ENCODE results near the gene TIAM2. TPM values are rescaled to one million over a fixed set of nuclear protein-coding genes. Genes with fewer than 3 reads are reported as not detected.

TIAM2 gene
- total and polyA plus RNA-seq, 12 donors = 4.0 to 24.7 (median 8.8) TPM

DNA sequence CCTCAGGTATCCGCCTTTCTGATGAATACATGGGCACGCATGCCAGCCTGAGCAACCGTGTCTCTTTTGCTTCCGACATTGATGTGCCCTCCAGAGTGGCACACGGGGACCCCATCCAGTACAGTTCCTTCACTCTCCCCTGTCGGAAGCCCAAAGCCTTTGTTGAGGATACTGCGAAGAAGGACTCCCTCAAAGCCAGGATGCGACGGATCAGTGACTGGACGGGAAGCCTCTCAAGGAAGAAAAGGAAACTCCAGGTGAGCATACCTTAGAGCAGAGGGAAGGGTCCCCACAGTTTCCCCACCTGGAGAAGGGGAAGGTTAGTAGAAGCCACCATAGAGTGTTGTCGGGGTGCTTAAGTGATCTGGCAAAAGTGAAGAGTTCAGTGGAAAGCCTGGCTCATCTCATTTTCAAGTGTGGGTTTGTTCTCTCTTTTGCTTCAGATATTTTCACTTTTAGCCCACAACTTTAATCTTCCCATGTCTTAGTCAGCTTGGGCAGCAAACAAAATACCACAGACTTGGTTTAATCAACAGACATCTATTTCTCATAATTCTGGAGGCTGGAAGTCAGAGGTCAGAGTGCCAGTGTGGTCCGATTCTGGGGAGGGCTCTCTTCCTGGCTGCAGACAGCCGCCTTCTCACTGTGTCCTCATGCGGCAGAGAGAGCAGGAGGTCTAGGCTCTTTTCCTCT, 135.2 kb downstream of the TIAM2 start:
- Histone ChIP-seq H3K9me3 (replicated peaks in 1 of 3) (no peaks in the 10 kb centered on the region), H3K27me3 (no peaks in the 10 kb centered on the region), H3K4me1 (replicated peaks in 1 of 2) (peaks cover 3 to 4% of the 10 kb centered on the region in 2 donors), H3K36me3 (replicated peaks in 1 of 2) (no peaks in the 10 kb centered on the region), H3K4me3 (no peak overlapping the region), H3K27ac (no peak overlapping the region)
- DNase-seq = no peak
- intact Hi-C loops (cut with DNase I) = no loop called here
- WGBS, 4 donors = 91 to 97% (median 95%) methylated on average over 14 of the region's 14 CpGs
- TF ChIP-seq POLR2A (IDR thresholded peaks at IDR 0.05) = no peak
- TF ChIP-seq, protein P1, sequence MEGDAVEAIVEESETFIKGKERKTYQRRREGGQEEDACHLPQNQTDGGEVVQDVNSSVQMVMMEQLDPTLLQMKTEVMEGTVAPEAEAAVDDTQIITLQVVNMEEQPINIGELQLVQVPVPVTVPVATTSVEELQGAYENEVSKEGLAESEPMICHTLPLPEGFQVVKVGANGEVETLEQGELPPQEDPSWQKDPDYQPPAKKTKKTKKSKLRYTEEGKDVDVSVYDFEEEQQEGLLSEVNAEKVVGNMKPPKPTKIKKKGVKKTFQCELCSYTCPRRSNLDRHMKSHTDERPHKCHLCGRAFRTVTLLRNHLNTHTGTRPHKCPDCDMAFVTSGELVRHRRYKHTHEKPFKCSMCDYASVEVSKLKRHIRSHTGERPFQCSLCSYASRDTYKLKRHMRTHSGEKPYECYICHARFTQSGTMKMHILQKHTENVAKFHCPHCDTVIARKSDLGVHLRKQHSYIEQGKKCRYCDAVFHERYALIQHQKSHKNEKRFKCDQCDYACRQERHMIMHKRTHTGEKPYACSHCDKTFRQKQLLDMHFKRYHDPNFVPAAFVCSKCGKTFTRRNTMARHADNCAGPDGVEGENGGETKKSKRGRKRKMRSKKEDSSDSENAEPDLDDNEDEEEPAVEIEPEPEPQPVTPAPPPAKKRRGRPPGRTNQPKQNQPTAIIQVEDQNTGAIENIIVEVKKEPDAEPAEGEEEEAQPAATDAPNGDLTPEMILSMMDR (IDR thresholded peaks at IDR 0.05) = no peak

DNA sequence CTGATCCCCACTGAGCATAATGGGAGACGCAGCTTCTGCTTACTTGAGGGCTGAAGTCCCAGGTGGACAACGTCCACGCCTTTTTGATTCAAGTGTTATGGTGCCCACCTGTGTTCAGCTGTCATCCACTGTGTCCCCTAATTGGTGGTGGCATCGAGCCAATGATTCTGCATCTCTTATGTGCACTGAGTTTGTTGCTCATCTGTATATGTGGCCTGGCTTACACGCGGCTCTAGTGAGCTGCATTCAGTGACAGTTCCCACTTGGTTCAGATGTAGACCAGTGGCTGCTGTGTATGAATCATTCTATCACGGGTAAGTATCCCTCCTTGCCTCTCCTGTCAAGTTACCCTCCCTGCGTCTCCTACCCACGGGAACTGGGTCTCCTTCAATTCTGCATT, 137.5 kb downstream of the TIAM2 start:
- no peak for DNase-seq
- WGBS, 4 donors = 88 to 92% (median 89%) methylated on average over 9 of the region's 9 CpGs
- Histone ChIP-seq H3K4me1 (replicated peaks in 1 of 2) (no peaks in the 10 kb centered on the region), H3K9me3 (replicated peaks in 1 of 3) (no peaks in the 10 kb centered on the region), H3K36me3 (replicated peaks in 1 of 2) (no peaks in the 10 kb centered on the region), H3K27me3 (no peaks in the 10 kb centered on the region), H3K27ac (no peak overlapping the region), H3K4me3 (no peak overlapping the region)
- intact Hi-C loops (cut with DNase I) = no loop called here
- TF ChIP-seq, protein P1 (IDR thresholded peaks at IDR 0.05) = no peak
- TF ChIP-seq POLR2A (IDR thresholded peaks at IDR 0.05) = no peak

DNA sequence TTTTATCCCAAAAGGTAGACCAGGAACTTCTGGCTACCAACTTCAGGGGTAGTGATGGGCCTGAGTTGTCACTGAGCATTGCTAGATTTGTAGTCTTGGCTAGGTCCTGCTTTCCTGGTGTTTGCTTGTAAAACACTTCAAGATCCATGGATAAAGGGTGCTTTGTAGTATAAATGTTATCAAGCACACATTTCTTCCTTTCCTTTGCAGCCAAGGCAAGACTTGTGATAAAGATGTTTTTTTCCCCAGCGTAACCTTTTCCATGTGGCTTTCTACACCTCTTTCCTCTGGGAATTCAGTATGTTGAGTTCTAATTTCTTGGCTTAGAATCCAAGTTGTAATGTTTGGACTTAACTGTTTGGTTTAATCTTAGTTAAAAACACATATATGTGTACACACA, 145.9 kb downstream of the TIAM2 start:
- no peaks in the 10 kb centered on the region for H3K27me3 ChIP-seq
- no peak for DNase-seq
- TF ChIP-seq, protein P1 (IDR thresholded peaks at IDR 0.05) = no peak
- TF ChIP-seq POLR2A (IDR thresholded peaks at IDR 0.05) = no peak
- no peaks in the 10 kb centered on the region for H3K36me3 ChIP-seq (replicated peaks in 1 of 2)
- H3K4me1 ChIP-seq (replicated peaks in 1 of 2) = peaks cover 7 to 12% of the 10 kb centered on the region in 2 donors
- no peaks in the 10 kb centered on the region for H3K9me3 ChIP-seq (replicated peaks in 1 of 3)
- intact Hi-C loops (cut with DNase I) = no loop called here
- WGBS, 4 donors = 89 to 100% (median 94%) methylated on average over 1 of the region's 1 CpG
- H3K27ac ChIP-seq = no peak overlapping the region
- H3K4me3 ChIP-seq = no peak overlapping the region

DNA sequence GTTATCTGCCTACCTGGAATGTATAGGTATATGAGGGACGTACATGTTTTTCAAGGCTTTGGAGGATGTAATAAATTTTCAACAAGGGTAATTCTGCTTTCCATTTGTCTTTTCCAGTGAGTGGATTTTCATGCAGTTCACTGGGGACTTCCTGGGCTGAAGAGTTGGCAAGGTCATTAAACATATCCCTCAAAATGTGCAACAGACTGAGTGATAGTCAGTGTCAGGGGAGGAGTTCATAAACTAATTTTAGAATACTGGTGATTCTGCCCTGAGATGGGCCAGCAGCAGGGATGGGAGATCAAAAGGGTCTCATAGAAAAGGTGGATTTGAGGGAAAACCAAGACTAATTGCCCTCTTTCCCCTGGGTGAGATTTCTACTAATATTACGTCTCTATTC, 146.4 kb downstream of the TIAM2 start:
- no peaks in the 10 kb centered on the region for H3K27me3 ChIP-seq

More for the DNA sequence above, 146.4 kb downstream of the TIAM2 start:
- Histone ChIP-seq H3K27ac (no peak overlapping the region), H3K4me3 (no peak overlapping the region), H3K36me3 (replicated peaks in 1 of 2) (no peaks in the 10 kb centered on the region), H3K9me3 (replicated peaks in 1 of 3) (no peaks in the 10 kb centered on the region), H3K4me1 (replicated peaks in 1 of 2) (peaks cover 7 to 12% of the 10 kb centered on the region in 2 donors)
- DNase-seq = no peak
- intact Hi-C loops (cut with DNase I) = no loop called here
- TF ChIP-seq, protein P1 (IDR thresholded peaks at IDR 0.05) = no peak
- no peak for TF ChIP-seq POLR2A (IDR thresholded peaks at IDR 0.05)
- WGBS, 4 donors = 76 to 89% (median 82%) methylated on average over 2 of the region's 2 CpGs

All from adrenal gland (tissue), 12 donors.